SIG-M5 treated with dmso at 0.1 percent for 504 hours (cell line): ENCODE results near the gene ALDH1A2.
"Not testable (repeated sequence)": the region's sequence is repeated elsewhere in the genome, so short reads cannot be mapped to it uniquely, and the experiment has no call there.

Source experiments
- DNase-seq: peaks from one replicate; lab custom pipeline; 2025; ENCODE audit not compliant: unreplicated experiment; lab: John Stamatoyannopoulos, UW

ALDH1A2 gene

DNA sequence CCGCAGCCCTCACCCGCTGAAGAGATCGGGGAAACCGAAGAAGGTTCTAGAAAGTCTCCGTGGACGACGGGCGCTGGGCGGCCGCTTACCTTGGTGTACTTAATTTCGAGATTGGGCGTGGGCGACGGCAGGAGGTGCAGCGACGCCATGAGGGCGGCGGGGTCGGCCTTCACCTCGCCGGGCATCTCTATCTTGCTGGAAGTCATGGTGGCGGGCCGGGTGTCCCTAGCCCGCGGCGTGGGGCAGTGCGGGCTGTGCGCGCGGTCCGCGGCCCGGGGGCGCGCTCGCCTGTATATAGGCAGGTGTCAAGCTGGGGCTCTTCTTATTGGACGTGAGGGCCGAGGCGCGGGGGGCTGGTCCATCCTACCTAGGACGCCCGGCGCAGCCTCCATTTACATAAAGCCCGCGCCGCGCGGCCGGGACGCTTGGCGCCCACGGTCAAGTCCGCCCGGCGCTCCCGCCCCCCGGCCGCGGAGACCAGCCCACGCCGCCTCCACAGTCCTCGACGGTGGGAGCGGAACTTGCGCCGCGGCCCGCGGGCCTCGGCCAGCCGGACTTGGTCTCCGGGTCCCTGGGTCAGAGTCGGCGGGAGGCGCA, at the start of gene ALDH1A2:
Gene ALDH1A2 (minus strand): TSS at position 267 of the 597 bp plus-strand sequence. CDS start 61 bp downstream, at position 206.
- no peak for DNase-seq

GRCh38 chr15:58114812-58115211, 49.3 kb upstream of the ALDH1A2 start:
- no peak for DNase-seq

DNA sequence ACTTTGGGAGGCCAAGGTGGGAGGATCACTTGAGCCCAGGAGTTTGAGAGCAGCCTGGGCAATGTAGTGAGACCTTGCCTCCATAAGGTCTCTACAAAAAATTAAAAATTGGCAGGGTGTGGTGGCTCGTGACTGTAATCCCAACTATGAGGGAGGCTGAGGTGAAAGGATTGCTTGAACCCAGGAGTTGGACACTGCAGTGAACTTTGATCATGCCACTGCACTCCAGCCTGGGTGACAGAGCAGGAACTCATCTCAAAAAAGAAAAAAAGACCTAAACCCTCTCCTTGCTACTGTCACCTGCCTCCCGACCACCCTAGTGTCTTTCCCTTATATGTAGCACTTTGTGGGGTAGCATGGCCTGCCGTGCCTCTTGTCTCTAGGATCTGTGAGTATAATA, 48.9 kb upstream of the ALDH1A2 start:
- no peak for DNase-seq

DNA sequence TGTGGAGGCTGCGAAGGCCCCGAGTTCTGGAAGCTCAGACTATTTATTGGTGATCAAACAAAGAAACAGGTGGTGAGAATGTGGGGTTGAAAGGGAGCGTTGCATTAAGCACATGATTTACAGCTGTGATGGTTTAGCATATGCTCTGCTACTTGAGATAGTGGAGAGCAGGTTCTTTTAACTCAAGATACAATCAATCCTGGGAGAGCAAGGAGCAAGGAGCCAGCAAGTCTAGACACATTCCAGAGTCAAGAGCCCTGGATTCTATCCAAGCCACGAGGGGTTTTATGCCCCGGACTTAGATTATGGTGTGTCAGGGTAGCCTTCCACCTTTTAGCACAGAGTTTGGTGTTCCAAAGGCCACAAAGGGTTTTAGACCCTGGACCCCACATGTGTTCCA, 47.8 kb upstream of the ALDH1A2 start:
- DNase-seq = not testable (repeated sequence)

DNA sequence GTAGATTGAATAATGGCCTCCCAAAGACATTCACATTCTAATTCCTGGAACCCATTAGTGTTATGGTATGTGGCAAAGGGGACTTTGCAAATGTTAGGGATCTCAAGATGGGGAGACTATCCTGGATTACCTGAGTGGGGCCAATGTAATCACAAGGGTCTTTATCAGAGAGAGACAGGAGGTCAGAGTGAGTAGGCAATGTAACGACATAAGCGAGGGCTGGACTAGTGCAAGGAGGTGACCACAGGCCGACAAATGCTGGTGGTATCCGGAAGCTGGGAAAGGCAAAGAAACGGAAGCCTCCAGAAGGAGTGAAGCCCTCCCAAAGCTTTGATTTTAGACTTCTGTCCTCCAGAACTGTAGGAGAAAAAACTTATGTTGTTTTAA, 46.2 kb upstream of the ALDH1A2 start:
- no peak for DNase-seq

- DNase-seq = no peak
These were observed 45.6 kb upstream of the ALDH1A2 start for GRCh38 chr15:58110999-58111717.

- no peak for DNase-seq
These were observed 43.9 kb upstream of the ALDH1A2 start for GRCh38 chr15:58109419-58109818.

DNA sequence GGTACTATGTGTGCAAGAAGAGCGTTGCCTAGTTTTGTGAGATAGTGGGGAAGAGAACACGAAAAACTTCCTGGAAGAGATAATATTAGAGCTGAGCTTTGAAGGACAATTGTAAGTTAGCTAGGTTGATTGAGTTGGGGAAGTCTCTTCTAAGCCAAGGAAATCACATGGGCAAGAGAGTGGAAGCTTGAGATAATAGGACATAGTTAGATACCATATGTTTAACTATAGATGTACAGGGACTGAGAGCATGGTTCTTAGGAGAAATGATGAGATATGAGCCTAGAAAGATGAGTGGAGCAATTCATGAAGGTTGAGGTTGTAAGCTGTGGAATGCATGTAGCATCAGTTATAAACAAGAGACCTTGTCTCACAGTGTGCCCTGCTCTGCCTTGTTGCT, 42.6 kb upstream of the ALDH1A2 start:
- no peak for DNase-seq

GRCh38 chr15:58103482-58103881, 38.0 kb upstream of the ALDH1A2 start:
- no peak for DNase-seq

GRCh38 chr15:58096529-58097084, 31.1 kb upstream of the ALDH1A2 start:
- DNase-seq = no peak

- no peak for DNase-seq
These were observed 29.9 kb upstream of the ALDH1A2 start for GRCh38 chr15:58095415-58095814.

DNA sequence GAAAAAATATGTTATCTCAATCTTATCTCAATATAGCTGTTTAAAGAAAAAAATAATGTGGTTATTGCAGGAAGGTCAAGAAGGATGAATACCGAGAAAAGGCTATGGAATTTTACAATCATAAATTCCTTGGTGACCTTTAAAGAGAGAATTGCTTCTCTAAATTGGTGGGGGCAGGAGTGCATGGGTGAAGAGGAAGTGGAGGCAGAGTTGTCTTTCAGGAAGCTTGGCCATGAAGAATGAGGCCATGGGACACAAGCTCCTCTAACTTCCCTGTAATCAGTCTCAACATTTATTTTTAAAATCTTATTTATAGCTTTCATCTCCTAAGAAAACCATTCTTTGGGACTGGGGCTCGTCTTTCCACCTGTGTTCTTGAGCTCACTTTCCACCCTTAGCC, 22.4 kb upstream of the ALDH1A2 start:
- DNase-seq = no peak

DNA sequence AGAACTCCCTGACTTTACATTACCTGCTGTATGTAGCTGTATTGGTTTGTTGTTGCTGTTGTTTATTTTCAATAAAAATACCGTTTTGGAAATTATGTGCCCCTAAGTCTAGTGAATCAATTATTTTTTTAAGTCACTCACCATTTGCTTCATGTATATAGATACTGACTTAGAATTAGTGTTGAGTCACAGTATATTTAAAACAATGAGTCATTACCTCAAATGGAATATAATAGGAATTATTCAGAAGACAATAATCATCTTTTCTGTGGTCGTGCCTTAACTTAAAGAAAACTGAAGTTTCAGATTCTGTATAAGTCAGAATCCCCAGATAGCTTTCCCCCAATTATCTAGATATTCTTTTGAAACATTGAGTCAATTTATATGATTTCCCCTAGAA, 21.0 kb upstream of the ALDH1A2 start:
- no peak for DNase-seq

DNA sequence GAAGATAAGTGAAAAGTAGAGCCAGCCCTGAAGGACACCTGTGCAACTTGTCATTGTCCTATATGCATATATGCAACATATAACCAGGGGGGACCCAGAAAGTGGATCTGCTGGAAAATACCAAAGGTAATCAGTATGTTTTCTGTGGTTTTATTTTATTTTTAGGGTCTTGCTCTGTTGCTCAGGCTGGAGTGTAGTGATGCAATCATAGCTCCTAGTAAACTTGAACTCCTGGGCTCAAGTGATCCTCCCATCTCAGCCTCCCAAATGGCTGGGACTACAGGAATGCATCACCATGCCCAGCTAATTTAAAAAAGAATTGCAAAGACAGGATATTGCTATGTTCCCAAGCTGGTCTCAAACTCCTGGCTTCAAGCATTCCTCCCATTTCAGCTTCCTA, 18.0 kb upstream of the ALDH1A2 start:
- DNase-seq = no peak

GRCh38 chr15:58081891-58082290, 16.4 kb upstream of the ALDH1A2 start:
- no peak for DNase-seq

GRCh38 chr15:58081456-58081855, 15.9 kb upstream of the ALDH1A2 start:
- DNase-seq = no peak

- DNase-seq = not testable (repeated sequence)
These were observed 15.4 kb upstream of the ALDH1A2 start for GRCh38 chr15:58080959-58081358.

GRCh38 chr15:58080398-58080797, 14.9 kb upstream of the ALDH1A2 start:
- DNase-seq = no peak

GRCh38 chr15:58078591-58078990, 13.1 kb upstream of the ALDH1A2 start:
- no peak for DNase-seq

GRCh38 chr15:58077427-58077826, 11.9 kb upstream of the ALDH1A2 start:
- DNase-seq = peak; percentile 10

DNA sequence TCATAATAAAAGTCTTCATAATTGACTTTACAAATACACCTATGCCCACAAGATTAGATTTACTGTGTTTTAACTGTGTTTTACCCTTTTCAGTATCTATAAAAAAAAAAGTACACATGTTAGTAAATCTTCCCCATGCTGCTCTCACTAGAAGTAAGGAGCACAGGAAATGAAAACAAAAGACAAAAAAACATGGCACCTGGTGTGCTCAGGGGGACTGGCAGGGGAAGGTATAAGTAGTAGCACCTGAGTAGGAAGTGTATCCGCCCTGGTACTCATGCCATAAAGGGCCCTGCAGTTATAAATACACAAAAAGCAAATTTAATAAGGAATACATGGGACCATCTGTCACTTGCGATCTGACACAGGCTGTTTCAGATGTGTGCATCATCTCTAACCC, 8.9 kb upstream of the ALDH1A2 start:
- no peak for DNase-seq

- peak; percentile 18 for DNase-seq
These were observed 5.4 kb upstream of the ALDH1A2 start for GRCh38 chr15:58070801-58071418.
